Measurements from ENCODE around the gene CDCA4.

Gene CDCA4

DNA sequence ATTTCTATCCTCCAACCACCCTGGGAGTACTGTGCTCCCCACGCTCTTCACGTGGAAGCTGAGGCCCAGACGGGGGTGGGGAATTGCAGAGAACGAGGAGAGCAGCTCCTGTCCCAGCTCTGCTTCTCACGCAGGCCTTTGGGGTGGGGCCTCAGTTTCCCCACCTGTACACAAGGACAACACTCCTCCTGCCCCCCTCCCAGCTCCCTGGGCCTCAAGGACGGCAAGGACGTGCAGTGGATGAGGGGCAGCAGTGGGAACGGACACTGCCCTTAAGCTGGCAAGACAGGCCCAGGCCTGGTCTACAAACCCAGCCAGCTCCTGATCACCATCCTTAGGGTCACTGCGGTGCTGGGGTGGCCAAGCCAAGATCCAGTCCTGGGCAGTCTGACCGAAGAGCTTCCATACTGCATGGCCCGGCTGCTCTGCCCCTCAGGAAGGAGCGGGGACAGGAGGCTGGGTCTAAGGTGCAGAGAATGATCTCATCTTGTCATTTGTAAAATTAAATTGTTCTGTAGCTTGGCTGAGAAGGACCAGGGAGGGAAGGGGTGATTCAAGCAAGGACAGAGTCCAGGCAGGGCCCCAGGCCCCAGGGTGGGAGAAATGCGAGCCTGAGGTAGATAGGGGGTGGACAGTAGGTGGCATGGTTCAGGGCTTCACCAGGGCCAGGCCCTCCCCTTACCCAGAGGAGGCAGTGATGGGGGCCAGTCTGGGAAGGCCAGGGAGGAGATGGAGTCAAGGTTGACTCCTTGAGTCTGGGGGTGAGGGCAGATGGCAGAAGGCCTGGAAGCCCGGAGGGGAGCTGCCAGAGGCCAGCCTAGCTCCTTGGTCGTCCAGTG, 36.6 kb downstream of the CDCA4 start:
- DNase-seq: no peak

- DNase-seq: no peak
Observed at GRCh38 chr14:104983231-104983721, 37.6 kb downstream of the CDCA4 start.

DNA sequence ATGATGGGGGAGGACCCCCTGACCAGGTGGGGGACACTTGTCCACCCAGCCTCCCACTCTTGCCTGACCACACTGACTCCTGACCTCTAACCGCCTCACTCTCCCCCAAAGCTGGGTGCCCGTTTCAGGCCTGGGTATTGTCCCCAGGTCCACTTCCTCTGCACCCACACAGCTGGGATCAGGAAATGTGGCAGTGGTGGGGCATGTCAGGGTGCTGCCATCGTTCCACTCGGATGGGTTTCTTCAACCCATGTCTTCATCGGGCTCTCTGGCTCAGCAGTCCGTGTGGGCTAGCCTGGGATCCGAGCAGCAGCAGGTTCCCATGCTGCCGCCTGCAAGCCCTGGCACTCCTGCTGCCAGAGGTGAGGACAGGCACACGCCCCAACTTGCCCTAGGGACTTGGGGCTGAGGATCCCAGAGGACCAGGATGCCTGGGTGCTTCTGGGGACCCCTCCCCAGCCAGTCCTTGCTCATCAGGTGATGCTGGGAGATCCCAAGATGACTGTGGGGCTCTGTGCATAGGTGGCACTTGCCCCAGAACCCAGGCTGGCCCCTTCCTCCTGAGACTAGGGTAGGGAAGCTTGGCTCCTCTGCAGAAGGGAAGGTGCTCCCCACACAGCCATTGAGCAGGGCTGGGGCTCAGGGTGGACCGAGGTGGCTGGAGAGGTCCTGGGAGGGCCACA, 38.2 kb downstream of the CDCA4 start:
- DNase-seq: no peak

GRCh38 chr14:104981699-104982541, 39.0 kb downstream of the CDCA4 start:
- DNase-seq: no peak

DNA sequence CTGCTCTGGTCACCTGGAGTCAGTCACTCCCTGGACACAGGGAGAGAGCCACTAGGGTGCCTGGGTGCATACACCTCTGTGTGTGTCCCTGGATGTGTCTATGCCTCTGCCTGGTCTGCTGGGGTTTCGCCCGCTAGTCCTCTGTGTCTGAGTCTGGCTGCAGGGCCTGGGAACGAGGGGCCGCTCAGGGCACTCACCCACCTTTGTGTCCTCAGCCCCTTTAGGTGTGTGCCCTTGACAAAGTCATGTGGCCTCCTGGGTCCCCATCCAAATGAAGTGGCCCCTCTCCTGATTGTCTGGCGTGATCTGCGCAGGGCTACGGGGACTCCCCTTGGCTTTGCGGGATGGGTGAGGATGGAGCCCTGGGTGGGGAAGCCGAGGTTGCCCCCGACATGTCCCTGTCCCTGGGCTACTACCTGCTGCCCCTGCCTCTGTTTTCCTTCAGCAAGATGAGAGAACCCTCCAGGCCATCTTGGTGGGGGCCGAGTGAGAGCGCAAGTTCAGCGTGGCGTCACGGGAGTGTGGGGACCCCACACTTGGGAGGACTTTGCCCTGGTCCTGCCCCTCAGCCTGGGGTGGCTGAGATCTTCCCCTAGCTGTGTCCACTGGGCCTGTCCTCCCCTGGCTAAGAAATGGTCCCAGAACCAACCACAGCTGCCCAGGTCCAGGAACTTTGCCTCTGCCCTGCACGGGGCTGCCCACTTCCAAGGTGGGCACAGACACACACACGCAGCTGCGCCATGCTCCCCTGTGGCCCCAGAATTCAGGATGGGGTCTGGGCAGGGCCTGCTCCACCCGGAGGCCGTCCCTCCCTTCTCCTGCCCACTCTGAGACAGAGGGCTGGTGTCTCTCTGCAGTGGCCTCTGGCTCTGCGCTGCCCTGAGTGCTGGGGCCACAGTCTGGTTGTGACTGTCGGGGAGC, 40.0 kb downstream of the CDCA4 start:
- no peak for DNase-seq

GRCh38 chr14:104979758-104980610, 40.9 kb downstream of the CDCA4 start:
- no peak for DNase-seq

DNA sequence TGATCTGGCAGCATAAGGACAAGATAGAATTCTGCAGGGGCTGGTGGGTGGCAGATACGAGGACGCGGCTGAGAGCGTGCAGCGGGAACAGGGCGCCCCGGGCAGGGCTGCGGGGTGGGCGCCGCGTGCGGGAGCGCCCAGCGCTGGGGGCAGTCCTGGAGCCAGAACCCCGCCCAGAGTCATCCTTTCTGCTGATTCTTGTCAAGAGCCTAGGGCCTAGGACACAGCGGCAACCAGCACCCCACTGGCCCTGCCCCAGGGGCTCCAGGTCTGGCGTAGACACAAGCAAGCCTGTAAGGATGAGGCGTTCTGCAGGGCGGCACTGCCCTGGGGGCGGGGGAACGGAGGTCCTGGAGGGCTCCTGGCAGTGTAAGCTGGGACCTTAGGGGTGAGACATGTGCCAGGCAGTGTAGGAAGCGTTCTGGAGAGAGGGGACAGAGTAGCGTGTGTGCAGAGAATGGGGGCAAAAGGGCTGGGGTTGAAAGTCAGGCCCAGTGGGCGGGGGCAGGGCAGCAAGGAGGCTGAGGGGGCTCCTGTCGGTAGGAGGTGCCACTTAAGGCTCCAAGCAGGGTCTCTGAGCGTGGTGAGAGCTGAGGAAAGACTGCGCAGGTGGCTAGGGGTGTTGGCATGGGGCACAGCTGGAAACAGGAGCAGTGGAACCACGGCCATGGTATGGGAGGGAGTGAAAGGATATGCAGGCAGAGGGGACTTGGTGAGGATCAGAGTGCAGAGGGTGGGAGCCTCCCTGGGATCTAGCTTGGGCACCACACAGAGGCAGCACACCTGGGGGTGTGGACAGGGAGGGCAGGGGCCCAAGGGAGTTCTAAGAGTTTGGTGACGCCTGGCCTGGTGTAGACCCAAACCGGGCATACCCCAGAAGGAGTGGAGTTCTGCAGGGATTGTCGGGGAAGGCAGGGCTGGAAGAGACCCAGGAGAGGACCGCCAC, 41.9 kb downstream of the CDCA4 start:
- DNase-seq: no peak

GRCh38 chr14:104977681-104978653, 42.9 kb downstream of the CDCA4 start, which contains the start of gene AHNAK2:
AHNAK2 (minus strand) TSS chr14:104978374; CDS start chr14:104978237, 137 bp downstream.
- DNase-seq: peak; percentile 41

DNA sequence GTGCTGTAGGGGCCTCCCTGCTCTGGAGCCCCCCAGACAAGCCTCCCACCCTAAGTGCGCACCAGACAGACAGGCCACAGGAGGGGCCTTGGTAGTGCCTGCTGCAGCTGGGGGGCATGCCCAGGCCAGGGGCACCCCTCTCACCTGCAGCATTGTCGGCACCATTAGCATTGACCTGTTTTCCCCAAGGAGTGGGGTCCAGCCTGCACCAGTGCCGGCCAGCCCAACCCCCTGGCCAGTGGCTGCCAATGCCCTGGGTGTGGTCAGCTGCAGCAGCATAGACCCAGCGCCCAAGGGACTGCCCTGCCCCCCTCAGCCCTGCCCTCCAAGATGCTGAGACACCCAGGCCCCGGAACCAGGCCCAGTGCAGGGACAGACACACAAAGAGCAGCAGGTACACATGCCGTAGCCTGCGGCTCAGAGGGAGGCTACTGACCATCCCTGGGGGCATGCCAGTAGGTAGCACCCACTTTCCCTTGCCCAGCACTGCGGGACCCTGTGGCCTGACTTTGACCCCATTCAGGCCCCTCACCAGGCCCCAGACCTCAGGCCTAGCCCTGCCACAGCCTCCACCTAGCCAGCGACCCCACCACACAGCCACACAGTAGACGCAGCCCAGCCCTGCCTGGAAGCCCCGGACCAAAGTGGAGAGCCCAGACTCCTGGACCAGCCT, 43.7 kb downstream of the CDCA4 start:
- no peak for DNase-seq

- DNase-seq: peak; percentile 91
Observed at GRCh38 chr14:104976198-104977007, 44.5 kb downstream of the CDCA4 start.

- DNase-seq: no peak
Observed at GRCh38 chr14:104975481-104976197, 45.2 kb downstream of the CDCA4 start.

GRCh38 chr14:104974665-104975390, 46.1 kb downstream of the CDCA4 start:
- no peak for DNase-seq

DNA sequence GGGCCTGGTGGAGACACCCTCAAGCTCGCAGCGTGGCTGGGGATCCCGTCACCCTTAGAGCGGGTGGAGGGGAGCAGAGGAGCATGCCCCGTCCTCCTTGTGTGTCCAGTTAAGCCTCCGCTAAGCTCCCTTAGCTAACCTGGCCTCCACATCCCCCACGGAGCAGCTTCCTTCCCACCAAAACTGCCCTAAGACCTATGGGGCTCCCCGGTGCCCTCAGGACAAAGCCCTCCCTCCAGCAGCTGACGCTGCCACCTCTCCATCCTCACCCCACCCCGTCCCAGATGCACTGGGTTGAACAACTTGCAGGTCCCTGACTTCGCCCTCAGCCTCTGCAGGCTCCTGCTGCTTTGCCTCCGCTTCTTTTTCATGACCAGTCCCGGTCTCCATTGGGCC, 46.7 kb downstream of the CDCA4 start:
- no peak for DNase-seq

DNA sequence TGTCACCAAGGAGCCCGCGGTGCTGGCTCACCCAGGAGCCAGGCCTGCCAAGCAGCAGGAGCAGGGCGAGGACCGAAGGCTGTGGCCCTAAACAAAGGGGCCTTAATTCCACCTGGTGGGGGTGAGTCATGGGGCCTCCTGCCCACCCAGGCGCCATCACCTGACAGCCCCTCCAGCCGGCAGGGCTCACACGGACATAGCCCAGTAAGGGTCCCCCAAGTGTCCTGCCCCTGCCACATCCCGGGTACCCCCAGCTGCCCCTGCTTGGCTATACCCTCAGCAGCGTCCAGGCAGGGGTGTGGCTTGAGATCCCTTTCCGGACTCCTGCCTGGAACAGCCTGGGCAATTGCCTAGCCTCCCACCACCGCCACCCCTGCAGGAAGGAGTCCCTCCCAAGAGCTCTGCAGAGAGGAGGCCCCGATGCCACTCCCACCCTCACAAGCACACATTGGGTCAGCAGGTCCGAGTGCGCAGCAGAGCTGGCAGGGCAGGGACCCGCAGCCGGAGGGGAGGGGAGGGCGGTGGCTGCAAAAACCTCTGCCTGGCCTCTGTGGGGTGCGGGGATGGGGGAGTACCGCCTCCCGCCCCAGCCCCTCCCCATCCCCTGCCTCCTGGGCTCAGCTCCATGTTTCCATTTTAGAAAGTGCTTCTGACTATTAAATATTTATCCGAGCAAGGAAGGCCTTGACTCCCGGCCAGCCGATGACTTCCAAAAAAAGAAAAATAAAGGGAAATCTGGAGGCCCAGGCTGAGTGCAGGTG, 47.3 kb downstream of the CDCA4 start:
- no peak for DNase-seq

DNA sequence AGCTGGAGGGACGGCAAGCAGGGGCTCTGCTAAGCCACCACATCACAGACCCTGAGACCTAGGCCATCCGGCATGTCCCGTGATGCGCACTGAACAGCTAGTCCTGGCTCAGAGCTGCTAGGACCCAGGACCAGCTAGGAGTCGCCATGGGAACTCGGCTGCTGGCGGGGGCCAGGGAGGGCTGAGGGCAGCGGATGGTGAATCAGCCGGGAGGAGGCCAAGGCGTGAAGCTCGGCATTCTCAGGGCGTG, 47.8 kb downstream of the CDCA4 start:
- no peak for DNase-seq
